HG03135 (cell line): ENCODE results near the gene GRHPR.
"Not testable (repeated sequence)": the region's sequence is repeated elsewhere in the genome, so short reads cannot be mapped to it uniquely, and the experiment has no call there.

Source experiments
- ATAC-seq: cut with Tn5 transposase; IDR thresholded peaks from one replicate; pipeline ENCODE4 v1.9.1; 2021; ENCODE audit warnings: mild to moderate bottlenecking, moderate library complexity; ENCODE audit not compliant: unreplicated experiment

Gene GRHPR

GRCh38 chr9:37474438-37474837 is 51.9 kb downstream of the GRHPR start:
- ATAC-seq, result no peak

- no peak for ATAC-seq
Observed at GRCh38 chr9:37476930-37477329, 54.4 kb downstream of the GRHPR start.

- ATAC-seq, result not testable (repeated sequence)
Observed at GRCh38 chr9:37477443-37477842, 54.9 kb downstream of the GRHPR start.

- not testable (repeated sequence) for ATAC-seq
Observed at GRCh38 chr9:37477987-37478619, 55.6 kb downstream of the GRHPR start.

- ATAC-seq, result no peak
Observed at GRCh38 chr9:37480759-37481158, 58.3 kb downstream of the GRHPR start.

- peak; percentile 96 for ATAC-seq
Observed at GRCh38 chr9:37485389-37486255, 63.1 kb downstream of the GRHPR start, which contains the start of gene POLR1E. Gene POLR1E (plus strand): TSS chr9:37485948. CDS start chr9:37486048, 100 bp downstream.

GRCh38 chr9:37486256-37486615 is 63.7 kb downstream of the GRHPR start:
- ATAC-seq, result no peak
